ENCODE results near the gene DNM1. TPM values are rescaled to one million over a fixed set of nuclear protein-coding genes. Genes with fewer than 3 reads are reported as not detected.

Gene DNM1
- total RNA-seq, 1 experiment from 2014 or later = 5.0 TPM

DNA sequence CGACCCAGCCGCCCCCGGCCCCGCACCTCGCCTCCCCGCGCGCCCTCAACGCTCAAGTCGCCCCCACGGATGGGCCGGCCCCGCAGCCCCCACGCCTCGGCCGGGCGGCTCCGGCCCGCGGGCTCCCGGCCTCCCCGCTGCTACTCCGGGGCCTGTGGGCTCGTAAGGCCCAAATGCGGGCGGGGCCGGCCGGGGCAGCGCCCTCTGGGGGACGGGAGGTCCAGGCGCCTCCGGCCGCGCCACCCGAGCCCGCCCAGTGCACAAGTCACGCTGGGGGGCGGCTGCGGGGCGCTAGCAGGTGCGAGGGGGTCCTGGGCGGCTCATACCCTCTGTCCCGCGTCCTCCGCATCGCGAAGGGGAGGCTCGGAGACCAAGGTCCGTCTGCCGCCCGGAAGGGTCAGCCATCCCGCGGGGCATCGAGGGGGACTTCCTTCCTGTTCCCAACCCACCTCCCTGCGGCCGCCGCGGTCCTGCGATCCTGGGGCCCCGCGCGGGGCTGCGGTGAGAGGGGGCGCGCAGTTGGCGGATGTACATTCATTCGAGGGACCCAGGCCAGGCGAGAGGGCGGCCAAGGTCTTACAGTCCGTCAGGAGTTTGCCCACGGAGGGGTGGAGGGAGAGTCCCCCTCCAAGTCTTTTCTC lies 11.7 kb upstream of the DNM1 start, which contains the start of gene CIZ1:
CIZ1 (minus strand) TSS at position 167 of the 641 bp plus-strand sequence. CDS start 715 bp downstream, outside the sequence.
- Histone ChIP-seq H3K9me2 (replicated peaks; ENCODE audit: insufficient read depth, low read length) (no peaks in the 10 kb centered on the region), H3K9me3 (ENCODE audit: low read length) (no peaks in the 10 kb centered on the region), H3K4me1 (ENCODE audit: low read length) (peaks cover 22% of the 10 kb centered on the region), H3K79me2 (ENCODE audit: low read length) (peaks cover 12% of the 10 kb centered on the region), H2AFZ (ENCODE audit: low read length) (peak within 1 kb of the TSS; percentile 93), H3K36me3 (ENCODE audit: insufficient read depth, low read length) (peaks cover 15% of the 10 kb centered on the region; the same call in 1 of the 2 replicates), H3K4me3 (ENCODE audit: low read length) (peak within 1 kb of the TSS; percentile 85), H3K27ac (ENCODE audit: low read length) (peak within 1 kb of the TSS; percentile 72), H4K20me1 (ENCODE audit: insufficient read depth, low read depth, low read length) (no peaks in the 10 kb centered on the region), H3K27me3 (ENCODE audit: low read length) (no peaks in the 10 kb centered on the region), H3K4me2 (ENCODE audit: low read depth, low read length, poor library complexity, severe bottlenecking) (peak within 1 kb of the TSS; percentile 84), H3K9ac (ENCODE audit: low read length) (peak within 1 kb of the TSS; percentile 86)
- peak; percentile 89 for DNase-seq

DNA sequence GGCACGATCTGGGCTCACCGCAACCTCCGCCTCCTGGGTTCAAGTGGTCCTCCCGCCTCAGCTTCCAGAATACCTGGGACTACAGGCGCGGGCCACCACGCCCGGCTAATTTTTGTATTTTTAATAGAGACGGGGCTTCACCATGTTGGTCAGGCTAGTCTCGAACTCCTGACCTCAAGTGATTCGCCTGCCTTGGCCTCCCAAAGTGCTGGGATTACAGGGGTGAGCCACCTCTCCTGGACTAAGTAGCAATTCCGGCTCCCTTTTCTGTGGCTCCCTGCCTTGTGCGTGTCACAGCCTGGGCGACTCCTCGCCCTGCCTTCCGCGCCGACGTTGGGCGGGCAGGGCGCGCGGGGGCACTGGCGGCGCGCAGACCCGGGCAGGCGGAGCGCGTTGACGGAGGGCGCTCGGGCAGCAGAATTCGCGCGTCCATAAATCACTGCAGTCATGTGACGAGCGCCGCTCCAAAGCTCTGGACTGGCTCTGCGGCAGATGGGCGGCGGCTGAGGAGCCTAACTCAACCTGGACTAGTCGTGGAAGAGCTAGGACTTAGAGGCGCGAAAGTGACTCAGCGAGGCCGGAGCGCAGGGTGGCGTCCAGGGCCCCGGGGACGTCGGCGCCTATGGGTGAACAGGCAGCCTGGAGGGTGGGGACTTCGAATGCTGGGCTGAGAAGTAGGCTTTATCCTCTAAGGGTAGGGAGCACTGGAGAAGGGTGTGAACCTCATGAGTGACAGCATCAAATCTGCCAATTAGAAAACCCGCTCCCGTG lies 10.4 kb upstream of the DNM1 start:
- H3K27ac ChIP-seq (ENCODE audit: low read length) = no peak overlapping the region
- H3K9ac ChIP-seq (ENCODE audit: low read length) = 0 out of 2 replicates have a peak overlapping the region, but pooled peaks have one; percentile 27
- H2AFZ ChIP-seq (ENCODE audit: low read length) = no peak overlapping the region
- H3K27me3 ChIP-seq (ENCODE audit: low read length) = no peaks in the 10 kb centered on the region
- peaks cover 12% of the 10 kb centered on the region for H3K79me2 ChIP-seq (ENCODE audit: low read length)
- peaks cover 22% of the 10 kb centered on the region for H3K4me1 ChIP-seq (ENCODE audit: low read length)
- no peaks in the 10 kb centered on the region for H3K9me2 ChIP-seq (replicated peaks; ENCODE audit: insufficient read depth, low read length)
- peak overlapping the region; percentile 84 for H3K4me2 ChIP-seq (ENCODE audit: low read depth, low read length, poor library complexity, severe bottlenecking)
- H4K20me1 ChIP-seq (ENCODE audit: insufficient read depth, low read depth, low read length) = no peaks in the 10 kb centered on the region
- peak; percentile 83 for DNase-seq
- H3K4me3 ChIP-seq (ENCODE audit: low read length) = peak overlapping the region; percentile 4; the same call in 1 of the 2 replicates
- H3K36me3 ChIP-seq (ENCODE audit: insufficient read depth, low read length) = peaks cover 10% of the 10 kb centered on the region; the same call in 1 of the 2 replicates
- H3K9me3 ChIP-seq (ENCODE audit: low read length) = no peaks in the 10 kb centered on the region

DNA sequence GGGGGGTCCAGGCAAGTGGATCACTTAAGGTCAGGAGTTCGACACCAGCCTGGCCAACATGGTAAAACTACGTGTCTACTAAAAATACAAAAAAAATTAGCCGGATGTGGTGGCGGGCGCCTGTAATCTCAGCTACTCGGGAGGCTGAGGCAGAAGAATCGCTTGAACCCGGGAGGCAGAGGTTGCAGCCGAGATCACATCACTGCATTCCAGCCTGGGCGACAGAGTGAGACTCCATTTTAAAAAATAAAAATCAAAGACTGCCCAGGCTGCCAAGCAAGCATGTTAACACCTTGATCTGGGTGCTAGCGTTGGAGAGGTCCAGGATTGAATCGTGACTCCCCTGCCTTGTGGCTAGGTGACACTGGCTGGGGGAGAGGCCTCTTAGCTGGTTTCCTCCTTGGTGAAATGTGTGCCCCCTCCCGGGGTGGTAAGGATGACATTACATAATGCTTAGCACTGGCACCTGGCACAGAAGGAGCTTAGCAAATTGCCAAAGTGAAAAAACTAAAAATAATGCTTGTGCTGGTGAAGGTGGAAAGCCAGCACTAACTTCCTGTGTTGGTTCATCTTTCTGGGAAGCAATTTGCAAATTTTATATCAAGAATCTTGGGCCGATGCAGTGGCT lies 9.6 kb upstream of the DNM1 start:
- no peak overlapping the region for H2AFZ ChIP-seq (ENCODE audit: low read length)
- no peak overlapping the region for H3K4me3 ChIP-seq (ENCODE audit: low read length)
- H3K9me3 ChIP-seq (ENCODE audit: low read length) = no peaks in the 10 kb centered on the region
- H3K9me2 ChIP-seq (replicated peaks; ENCODE audit: insufficient read depth, low read length) = no peaks in the 10 kb centered on the region
- no peak overlapping the region for H3K27ac ChIP-seq (ENCODE audit: low read length)
- H3K4me2 ChIP-seq (ENCODE audit: low read depth, low read length, poor library complexity, severe bottlenecking) = no peak overlapping the region
- H3K9ac ChIP-seq (ENCODE audit: low read length) = no peak overlapping the region
- peaks cover 19% of the 10 kb centered on the region for H3K4me1 ChIP-seq (ENCODE audit: low read length)
- peaks cover 4% of the 10 kb centered on the region; the same call in 1 of the 2 replicates for H3K36me3 ChIP-seq (ENCODE audit: insufficient read depth, low read length)
- no peaks in the 10 kb centered on the region for H3K27me3 ChIP-seq (ENCODE audit: low read length)
- no peak for DNase-seq
- H3K79me2 ChIP-seq (ENCODE audit: low read length) = peaks cover 7% of the 10 kb centered on the region; the same call in 1 of the 2 replicates
- no peaks in the 10 kb centered on the region for H4K20me1 ChIP-seq (ENCODE audit: insufficient read depth, low read depth, low read length)

DNA sequence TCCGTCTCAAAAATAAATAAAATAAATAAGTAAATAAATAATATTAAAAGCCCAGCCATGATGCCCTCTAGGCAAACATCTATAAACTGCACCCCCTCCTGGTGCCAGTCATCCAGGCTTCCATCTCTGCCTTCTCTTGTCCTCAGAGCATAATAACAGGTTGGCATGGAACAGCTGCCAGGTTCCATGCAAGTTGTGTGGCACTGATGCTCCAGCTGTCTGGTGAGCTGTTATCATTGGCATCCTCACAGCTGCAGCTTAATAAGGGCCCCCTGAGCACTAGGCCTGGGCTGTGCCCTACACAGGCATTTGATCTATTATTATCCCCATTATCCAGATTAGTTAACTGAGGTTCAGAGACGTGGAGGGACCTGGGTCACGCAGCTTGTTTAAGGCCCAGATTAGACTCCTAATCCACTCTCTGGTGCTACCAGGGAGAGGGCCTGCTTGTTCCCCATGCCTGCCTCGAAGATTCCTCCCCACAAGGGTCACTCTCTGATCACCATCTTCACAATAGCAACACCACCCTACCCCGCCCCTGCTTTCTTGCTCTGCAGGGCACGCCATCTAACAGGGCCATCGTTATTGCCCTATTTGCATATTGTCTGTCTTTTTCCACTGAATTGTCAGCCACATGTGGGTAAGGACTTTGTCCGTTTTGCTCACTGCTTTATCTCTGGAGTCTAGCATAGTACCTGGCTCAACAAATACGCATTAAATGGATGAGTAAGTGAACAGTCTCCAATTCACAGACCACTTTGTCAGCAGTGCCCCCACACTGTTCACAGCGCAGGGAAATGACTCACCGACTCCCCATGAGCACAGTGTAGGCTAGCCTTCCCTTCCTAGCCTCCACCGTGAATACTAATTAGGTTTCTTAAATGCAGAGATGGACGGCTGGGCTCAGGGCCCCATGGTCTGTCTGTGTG lies 1.5 kb upstream of the DNM1 start:
- Histone ChIP-seq H3K4me2 (ENCODE audit: low read depth, low read length, poor library complexity, severe bottlenecking) (no peak overlapping the region), H3K27ac (ENCODE audit: low read length) (no peak overlapping the region), H3K4me3 (ENCODE audit: low read length) (no peak overlapping the region), H3K9me3 (ENCODE audit: low read length) (no peaks in the 10 kb centered on the region), H2AFZ (ENCODE audit: low read length) (no peak overlapping the region), H4K20me1 (ENCODE audit: insufficient read depth, low read depth, low read length) (no peaks in the 10 kb centered on the region), H3K9me2 (replicated peaks; ENCODE audit: insufficient read depth, low read length) (no peaks in the 10 kb centered on the region), H3K27me3 (ENCODE audit: low read length) (no peaks in the 10 kb centered on the region), H3K9ac (ENCODE audit: low read length) (no peak overlapping the region), H3K4me1 (ENCODE audit: low read length) (peaks cover 9% of the 10 kb centered on the region), H3K36me3 (ENCODE audit: insufficient read depth, low read length) (no peaks in the 10 kb centered on the region), H3K79me2 (ENCODE audit: low read length) (no peaks in the 10 kb centered on the region)
- no peak for DNase-seq

DNA sequence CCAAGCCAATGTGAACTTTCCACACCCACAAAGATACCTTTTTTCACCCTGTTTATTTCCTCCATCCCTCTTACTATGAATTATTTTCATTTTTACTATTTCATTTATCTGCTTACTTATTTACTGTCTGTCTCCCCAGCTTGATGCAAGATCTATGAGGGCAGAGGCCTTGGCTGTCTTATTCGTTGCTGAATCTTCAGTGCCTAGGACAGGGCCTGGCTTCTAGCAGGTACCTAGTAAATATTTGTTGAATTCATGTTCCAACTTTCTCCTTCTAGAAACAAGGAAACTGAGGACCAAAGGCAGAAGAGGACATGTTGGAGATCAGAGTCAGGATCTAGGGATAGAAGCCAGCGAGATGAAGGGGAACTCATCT lies 543 bp upstream of the DNM1 start:
- Histone ChIP-seq H3K9me2 (replicated peaks; ENCODE audit: insufficient read depth, low read length) (no peaks in the 10 kb centered on the region), H4K20me1 (ENCODE audit: insufficient read depth, low read depth, low read length) (no peaks in the 10 kb centered on the region), H3K4me2 (ENCODE audit: low read depth, low read length, poor library complexity, severe bottlenecking) (peak overlapping the region; percentile 73), H3K27ac (ENCODE audit: low read length) (no peak overlapping the region), H3K4me3 (ENCODE audit: low read length) (no peak overlapping the region), H3K9ac (ENCODE audit: low read length) (no peak overlapping the region), H2AFZ (ENCODE audit: low read length) (peak overlapping the region; percentile 13; the same call in 1 of the 2 replicates), H3K4me1 (ENCODE audit: low read length) (peaks cover 9% of the 10 kb centered on the region), H3K27me3 (ENCODE audit: low read length) (no peaks in the 10 kb centered on the region), H3K9me3 (ENCODE audit: low read length) (no peaks in the 10 kb centered on the region), H3K79me2 (ENCODE audit: low read length) (no peaks in the 10 kb centered on the region), H3K36me3 (ENCODE audit: insufficient read depth, low read length) (no peaks in the 10 kb centered on the region)
- DNase-seq = no peak

DNA sequence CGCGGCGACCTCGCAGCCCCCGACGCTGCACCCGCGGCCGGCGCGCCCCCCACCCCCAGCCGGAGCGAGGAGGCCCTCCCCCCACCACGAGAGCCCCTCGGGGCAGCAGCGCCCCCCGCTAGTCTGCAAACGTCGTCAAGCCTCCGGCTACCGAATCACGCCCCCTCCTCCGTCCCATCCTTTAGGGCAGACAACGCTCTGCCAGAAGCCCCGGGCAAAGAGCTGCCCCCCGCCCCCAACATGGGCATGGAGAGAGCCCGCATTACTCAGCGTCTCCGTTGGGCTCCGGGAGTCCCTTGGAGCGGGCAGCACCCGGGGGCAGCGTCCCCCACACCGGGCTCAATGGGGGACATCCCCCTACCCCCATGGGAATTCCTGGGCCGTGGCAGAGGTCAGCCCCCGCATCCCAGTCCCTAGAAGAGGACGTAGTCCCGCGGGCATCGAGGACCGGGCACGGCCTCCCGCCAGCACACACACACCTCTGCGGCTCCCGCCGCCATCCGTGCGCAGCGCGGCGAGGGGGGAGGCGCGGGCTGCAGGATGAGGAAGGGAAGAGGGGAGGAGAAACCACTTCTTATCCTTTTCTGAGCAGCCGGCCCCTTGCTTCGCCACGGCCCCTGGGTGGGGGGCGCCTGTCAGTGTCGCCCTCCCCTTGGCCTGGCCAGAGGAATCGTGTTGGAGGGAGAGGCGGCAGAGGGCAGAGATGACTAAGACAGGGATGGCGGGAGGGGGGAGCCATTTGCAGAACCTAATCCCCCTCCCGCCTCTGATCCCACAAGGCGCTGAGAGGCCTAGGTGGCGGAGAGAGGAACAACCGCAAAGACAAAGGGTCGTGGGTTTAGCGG lies 750 bp downstream of the DNM1 start:
- peak overlapping the region; percentile 71 for H3K4me3 ChIP-seq (ENCODE audit: low read length)
- peak overlapping the region; percentile 69 for H3K9ac ChIP-seq (ENCODE audit: low read length)
- no peaks in the 10 kb centered on the region for H3K27me3 ChIP-seq (ENCODE audit: low read length)
- H4K20me1 ChIP-seq (ENCODE audit: insufficient read depth, low read depth, low read length) = no peaks in the 10 kb centered on the region
- no peak for DNase-seq
- H3K36me3 ChIP-seq (ENCODE audit: insufficient read depth, low read length) = no peaks in the 10 kb centered on the region
- H3K4me2 ChIP-seq (ENCODE audit: low read depth, low read length, poor library complexity, severe bottlenecking) = peak overlapping the region; percentile 73
- no peaks in the 10 kb centered on the region for H3K9me2 ChIP-seq (replicated peaks; ENCODE audit: insufficient read depth, low read length)
- peaks cover 9% of the 10 kb centered on the region for H3K4me1 ChIP-seq (ENCODE audit: low read length)
- no peaks in the 10 kb centered on the region for H3K9me3 ChIP-seq (ENCODE audit: low read length)
- no peaks in the 10 kb centered on the region for H3K79me2 ChIP-seq (ENCODE audit: low read length)
- no peak overlapping the region for H3K27ac ChIP-seq (ENCODE audit: low read length)
- H2AFZ ChIP-seq (ENCODE audit: low read length) = no peak overlapping the region

DNA sequence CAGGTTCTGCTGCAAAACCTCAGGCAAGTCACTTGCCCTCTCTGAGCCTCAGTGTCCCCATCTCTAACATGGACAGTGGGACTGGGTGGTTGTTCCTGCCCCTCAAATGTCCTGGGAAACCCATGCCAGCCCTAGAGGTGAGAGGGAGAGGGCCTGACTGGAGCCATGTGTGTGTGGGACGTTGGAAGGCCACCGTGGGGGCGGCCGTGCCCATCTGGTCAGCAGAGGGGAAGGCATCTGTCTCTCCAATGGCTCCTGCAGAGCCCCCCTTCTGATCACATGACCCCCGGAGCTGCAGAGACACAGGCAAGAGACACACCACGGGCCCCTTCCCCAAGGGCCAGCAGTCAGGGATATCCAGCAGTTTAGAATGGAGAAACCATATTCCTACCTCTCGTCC lies 1.7 kb downstream of the DNM1 start:
- Histone ChIP-seq H3K4me1 (ENCODE audit: low read length) (peaks cover 9% of the 10 kb centered on the region), H3K36me3 (ENCODE audit: insufficient read depth, low read length) (no peaks in the 10 kb centered on the region), H3K9ac (ENCODE audit: low read length) (no peak overlapping the region), H4K20me1 (ENCODE audit: insufficient read depth, low read depth, low read length) (no peaks in the 10 kb centered on the region), H3K9me3 (ENCODE audit: low read length) (no peaks in the 10 kb centered on the region), H3K4me3 (ENCODE audit: low read length) (no peak overlapping the region), H3K27ac (ENCODE audit: low read length) (no peak overlapping the region), H3K27me3 (ENCODE audit: low read length) (no peaks in the 10 kb centered on the region), H3K9me2 (replicated peaks; ENCODE audit: insufficient read depth, low read length) (no peaks in the 10 kb centered on the region), H2AFZ (ENCODE audit: low read length) (no peak overlapping the region), H3K79me2 (ENCODE audit: low read length) (no peaks in the 10 kb centered on the region), H3K4me2 (ENCODE audit: low read depth, low read length, poor library complexity, severe bottlenecking) (no peak overlapping the region)
- no peak for DNase-seq

Measured in Karpas-422 (cell line).